AG20443 (cell line): ENCODE results near the gene CMIP.
"Not testable (repeated sequence)": the region's sequence is repeated elsewhere in the genome, so short reads cannot be mapped to it uniquely, and the experiment has no call there.

ENCODE experiments used
- DNase-seq: peaks from one replicate; pipeline ENCODE4 v3.0.0; 2012; ENCODE audit warnings: low spot score, mixed read lengths

CMIP gene

GRCh38 chr16:81686391-81687130 is 242.0 kb downstream of the CMIP start:
- no peak for DNase-seq

GRCh38 chr16:81687131-81687456 is 242.5 kb downstream of the CMIP start:
- no peak for DNase-seq

- DNase-seq, result no peak
Observed at GRCh38 chr16:81688182-81688581, 243.6 kb downstream of the CMIP start.

GRCh38 chr16:81688839-81689238 is 244.2 kb downstream of the CMIP start:
- not testable (repeated sequence) for DNase-seq

GRCh38 chr16:81692021-81692420 is 247.4 kb downstream of the CMIP start:
- no peak for DNase-seq

- DNase-seq, result no peak
Observed at GRCh38 chr16:81692571-81692970, 248.0 kb downstream of the CMIP start.

GRCh38 chr16:81693041-81693743 is 248.6 kb downstream of the CMIP start:
- peak; percentile 61 for DNase-seq

GRCh38 chr16:81693744-81694303 is 249.2 kb downstream of the CMIP start:
- DNase-seq, result no peak

GRCh38 chr16:81694494-81695280 is 250.1 kb downstream of the CMIP start:
- DNase-seq, result no peak

GRCh38 chr16:81695321-81696165 is 250.9 kb downstream of the CMIP start:
- no peak for DNase-seq

GRCh38 chr16:81696166-81696960 is 251.8 kb downstream of the CMIP start:
- no peak for DNase-seq

- peak; percentile 72 for DNase-seq
Observed at GRCh38 chr16:81696961-81697615, 252.5 kb downstream of the CMIP start.

- DNase-seq, result no peak
Observed at GRCh38 chr16:81697616-81698309, 253.2 kb downstream of the CMIP start.

- DNase-seq, result no peak
Observed at GRCh38 chr16:81698310-81698641, 253.7 kb downstream of the CMIP start.

GRCh38 chr16:81699596-81699995 is 255.0 kb downstream of the CMIP start:
- DNase-seq, result no peak

GRCh38 chr16:81700071-81700779 is 255.6 kb downstream of the CMIP start:
- DNase-seq, result no peak

- DNase-seq, result no peak
Observed at GRCh38 chr16:81700780-81701165, 256.2 kb downstream of the CMIP start.

GRCh38 chr16:81701296-81701970 is 256.8 kb downstream of the CMIP start:
- DNase-seq, result no peak

- no peak for DNase-seq
Observed at GRCh38 chr16:81702506-81702905, 257.9 kb downstream of the CMIP start.
